Neuronal stem cell (in vitro differentiated cells): ENCODE results near the gene RPL22.
A peak's percentile ranks its signal among the peaks of the same experiment; 100 is the strongest.

ENCODE experiments used
- DNase-seq: peaks from one replicate; pipeline ENCODE4 v3.0.0-alpha.2; 2013; ENCODE audit warnings: low spot score
- H2AFZ ChIP-seq: one replicate; pipeline ENCODE4 v1.6.1; 2013; ENCODE audit warnings: mild to moderate bottlenecking, low read length, inconsistent platforms
- H2AK5ac ChIP-seq: 2 replicates; pipeline ENCODE4 v1.6.1; 2013; ENCODE audit warnings: low read depth, mild to moderate bottlenecking, inconsistent platforms, low read length, moderate library complexity, mixed read lengths
- H2BK120ac ChIP-seq: 2 replicates; pipeline ENCODE4 v1.6.1; 2013; ENCODE audit warnings: low read depth, mild to moderate bottlenecking, inconsistent platforms, low read length, moderate library complexity, mixed read lengths
- H2BK12ac ChIP-seq: one replicate; pipeline ENCODE4 v1.6.1; 2013; ENCODE audit warnings: low read length, inconsistent platforms
- H2BK15ac ChIP-seq: 2 replicates; pipeline ENCODE4 v1.6.1; 2013; ENCODE audit warnings: mild to moderate bottlenecking, low read length, inconsistent platforms, mixed read lengths
- H2BK5ac ChIP-seq: one replicate; pipeline ENCODE4 v1.6.1; 2013; ENCODE audit warnings: inconsistent platforms, mild to moderate bottlenecking, low read length, moderate library complexity
- H3K14ac ChIP-seq: one replicate; pipeline ENCODE4 v1.6.1; 2013; ENCODE audit warnings: low read length, inconsistent platforms
- H3K18ac ChIP-seq: 2 replicates; pipeline ENCODE4 v1.6.1; 2013; ENCODE audit warnings: low read length, inconsistent platforms
- H3K23ac ChIP-seq: 2 replicates; pipeline ENCODE4 v1.6.1; 2013; ENCODE audit warnings: low read depth, mild to moderate bottlenecking, mixed read lengths, low read length, inconsistent platforms; ENCODE audit not compliant: poor library complexity
- H3K27ac ChIP-seq: replicated peaks from 3 replicates; pipeline ENCODE4 v1.5.1; 2013; ENCODE audit warnings: low read length, inconsistent platforms
- H3K27me3 ChIP-seq, 3 experiments: 2 replicates each; pipeline ENCODE4 v1.6.1; 2013; ENCODE audit warnings: low read length in 3 of 3, mild to moderate bottlenecking in 2 of 3, inconsistent platforms in 1 of 3, low read depth in 1 of 3, mixed read lengths in 1 of 3, moderate library complexity in 1 of 3; ENCODE audit not compliant: control insufficient read depth in 3 of 3, insufficient read depth in 3 of 3
- H3K36me3 ChIP-seq, 2 donors: replicated peaks in 1 of 2; 2 replicates each; pipeline ENCODE4 v1.6.1; 2013; ENCODE audit warnings: low read length in 2 of 2; ENCODE audit not compliant: control insufficient read depth in 2 of 2, insufficient read depth in 2 of 2
- H3K4ac ChIP-seq: 2 replicates; pipeline ENCODE4 v1.6.1; 2013; ENCODE audit warnings: inconsistent platforms, mild to moderate bottlenecking, low read length, moderate library complexity
- H3K4me1 ChIP-seq, 2 donors: 1 replicate in 1 of 2; 2 replicates in 1 of 2; pipeline ENCODE4 v1.6.1; 2013; ENCODE audit warnings: low read length in 2 of 2, low read depth in 1 of 2; ENCODE audit not compliant: control insufficient read depth in 2 of 2, insufficient read depth in 1 of 2
- H3K4me2 ChIP-seq: one replicate; pipeline ENCODE4 v1.6.1; 2013; ENCODE audit warnings: mild to moderate bottlenecking, low read length, inconsistent platforms; ENCODE audit not compliant: insufficient read depth, poor library complexity, severe bottlenecking
- H3K4me3 ChIP-seq, 2 donors: 2 replicates each; pipeline ENCODE4 v1.5.1; 2013; ENCODE audit warnings: low read length in 2 of 2, mild to moderate bottlenecking in 2 of 2, inconsistent platforms in 1 of 2, moderate library complexity in 1 of 2
- H3K79me1 ChIP-seq: one replicate; pipeline ENCODE4 v1.6.1; 2013; ENCODE audit warnings: low read depth, mild to moderate bottlenecking, inconsistent platforms, low read length, moderate library complexity
- H3K9ac ChIP-seq: one replicate; pipeline ENCODE4 v1.6.1; 2013; ENCODE audit warnings: mild to moderate bottlenecking, low read depth, low read length, inconsistent platforms; ENCODE audit not compliant: poor library complexity
- H3K9me3 ChIP-seq, 2 donors: replicated peaks in 1 of 2; 2 replicates each; pipeline versions ENCODE3 to v1.6.1; 2013; ENCODE audit warnings: low read length in 2 of 2, mild to moderate bottlenecking in 2 of 2, inconsistent platforms in 1 of 2, low read depth in 1 of 2, mixed read lengths in 1 of 2, moderate library complexity in 1 of 2; ENCODE audit not compliant: control insufficient read depth in 2 of 2, insufficient read depth in 1 of 2
- H4K8ac ChIP-seq: one replicate; pipeline ENCODE4 v1.6.1; 2013; ENCODE audit warnings: low read depth, mild to moderate bottlenecking, inconsistent platforms, low read length, moderate library complexity
- H4K91ac ChIP-seq: one replicate; pipeline ENCODE4 v1.6.1; 2013; ENCODE audit warnings: low read length, low read depth, mild to moderate bottlenecking, inconsistent platforms; ENCODE audit not compliant: poor library complexity
- WGBS, 2 donors: extraction: QIAGEN DNeasy Blood & Tissue Kit; methylation state at CpG; one replicate each; pipeline ENCODE4 v1.1.7; 2013; ENCODE audit warnings: missing lambda C conversion rate in 2 of 2, mixed read lengths in 1 of 2; ENCODE audit not compliant: insufficient read length in 2 of 2, insufficient replicate concordance in 1 of 2; ENCODE audit errors: extremely low coverage in 2 of 2; 5-methylcytosine and 5-hydroxymethylcytosine counted together

RPL22 gene

GRCh38 chr1:6168947-6169586 lies 30.3 kb downstream of the RPL22 start:
- H2BK120ac ChIP-seq: no peak overlapping the region
- H3K9ac ChIP-seq: no peak overlapping the region
- H2BK5ac ChIP-seq: no peak overlapping the region
- H2AFZ ChIP-seq: no peak overlapping the region
- H3K27ac ChIP-seq: no peak overlapping the region
- no peak overlapping the region for H3K4me2 ChIP-seq
- H3K9me3 ChIP-seq: no peaks in the 10 kb centered on the region
- H3K23ac ChIP-seq: no peak overlapping the region
- no peak overlapping the region for H4K8ac ChIP-seq
- H4K91ac ChIP-seq: no peak overlapping the region
- H3K14ac ChIP-seq: no peak overlapping the region
- no peak overlapping the region for H2BK12ac ChIP-seq
- H3K79me1 ChIP-seq: no peaks in the 10 kb centered on the region
- no CpG with 5 or more reads among the region's 18 CpGs for WGBS, 2 donors
- H2BK15ac ChIP-seq: no peak overlapping the region
- no peaks in the 10 kb centered on the region for H3K4me1 ChIP-seq
- DNase-seq: no peak
- peaks cover 0 to 65% (median 0%) of the 10 kb centered on the region in 3 experiments for H3K27me3 ChIP-seq
- H3K36me3 ChIP-seq: no peaks in the 10 kb centered on the region
- H3K4me3 ChIP-seq: no peak overlapping the region
- H3K18ac ChIP-seq: no peak overlapping the region
- no peak overlapping the region for H2AK5ac ChIP-seq
- H3K4ac ChIP-seq: no peak overlapping the region

GRCh38 chr1:6167391-6168303 lies 31.7 kb downstream of the RPL22 start:
- Histone ChIP-seq H2AK5ac (no peak overlapping the region), H2AFZ (no peak overlapping the region), H3K36me3 (no peaks in the 10 kb centered on the region), H3K27me3 (peaks cover 0 to 79% (median under 1%) of the 10 kb centered on the region in 3 experiments), H2BK120ac (no peak overlapping the region), H3K14ac (no peak overlapping the region), H3K9me3 (no peaks in the 10 kb centered on the region), H3K79me1 (no peaks in the 10 kb centered on the region), H4K8ac (no peak overlapping the region), H3K4me3 (no peak overlapping the region), H2BK15ac (no peak overlapping the region), H2BK12ac (no peak overlapping the region), H3K4me1 (no peaks in the 10 kb centered on the region), H3K23ac (no peak overlapping the region), H2BK5ac (peak overlapping the region; percentile 24), H3K18ac (no peak overlapping the region), H4K91ac (no peak overlapping the region), H3K4ac (no peak overlapping the region), H3K9ac (no peak overlapping the region), H3K4me2 (no peak overlapping the region), H3K27ac (no peak overlapping the region)
- no CpG with 5 or more reads among the region's 34 CpGs for WGBS, 2 donors
- no peak for DNase-seq

GRCh38 chr1:6166655-6167390 lies 32.6 kb downstream of the RPL22 start:
- H3K14ac ChIP-seq: no peak overlapping the region
- no peak overlapping the region for H2BK12ac ChIP-seq
- H3K9ac ChIP-seq: no peak overlapping the region
- no peaks in the 10 kb centered on the region for H3K79me1 ChIP-seq
- no peak overlapping the region for H4K91ac ChIP-seq
- no peak overlapping the region for H2AK5ac ChIP-seq
- no peak overlapping the region for H2BK5ac ChIP-seq
- no peak overlapping the region for H3K18ac ChIP-seq
- H2BK120ac ChIP-seq: no peak overlapping the region
- H3K36me3 ChIP-seq: no peaks in the 10 kb centered on the region
- H2BK15ac ChIP-seq: no peak overlapping the region
- WGBS, 2 donors: no CpG with 5 or more reads among the region's 19 CpGs
- no peaks in the 10 kb centered on the region for H3K4me1 ChIP-seq
- H3K4ac ChIP-seq: no peak overlapping the region
- H3K9me3 ChIP-seq: no peaks in the 10 kb centered on the region
- peaks cover 0 to 87% (median 2%) of the 10 kb centered on the region in 3 experiments for H3K27me3 ChIP-seq
- H3K4me3 ChIP-seq: no peak overlapping the region
- no peak for DNase-seq
- no peak overlapping the region for H4K8ac ChIP-seq
- no peak overlapping the region for H3K4me2 ChIP-seq
- H3K23ac ChIP-seq: no peak overlapping the region
- H2AFZ ChIP-seq: no peak overlapping the region
- no peak overlapping the region for H3K27ac ChIP-seq

- no peaks in the 10 kb centered on the region for H3K79me1 ChIP-seq
- H2AFZ ChIP-seq: no peak overlapping the region
- H3K9me3 ChIP-seq: no peaks in the 10 kb centered on the region
- no peaks in the 10 kb centered on the region for H3K4me1 ChIP-seq
- no peak overlapping the region for H2BK120ac ChIP-seq
- H2BK12ac ChIP-seq: no peak overlapping the region
- no peak overlapping the region for H3K18ac ChIP-seq
- WGBS, 2 donors: no CpG with 5 or more reads among the region's 10 CpGs
- no peak overlapping the region for H3K4me3 ChIP-seq
- no peak overlapping the region for H3K9ac ChIP-seq
- H3K4ac ChIP-seq: no peak overlapping the region
- no peak overlapping the region for H3K27ac ChIP-seq
- H2AK5ac ChIP-seq: peak overlapping the region; percentile 88
- no peak overlapping the region for H3K23ac ChIP-seq
- no peaks in the 10 kb centered on the region for H3K36me3 ChIP-seq
- H3K14ac ChIP-seq: no peak overlapping the region
- H4K91ac ChIP-seq: no peak overlapping the region
- no peak for DNase-seq
- H3K4me2 ChIP-seq: no peak overlapping the region
- peaks cover 0 to 87% (median 2%) of the 10 kb centered on the region in 3 experiments for H3K27me3 ChIP-seq
- H2BK5ac ChIP-seq: no peak overlapping the region
- no peak overlapping the region for H4K8ac ChIP-seq
- no peak overlapping the region for H2BK15ac ChIP-seq
Observed at GRCh38 chr1:6166221-6166620, 33.2 kb downstream of the RPL22 start.
